HG02571 (cell line): ENCODE results near the gene FSCN2.

Source experiments
- ATAC-seq: cut with Tn5 transposase; IDR thresholded peaks from one replicate; pipeline ENCODE4 v1.9.1; 2021; ENCODE audit warnings: mild to moderate bottlenecking, moderate library complexity; ENCODE audit not compliant: unreplicated experiment

Gene FSCN2

DNA sequence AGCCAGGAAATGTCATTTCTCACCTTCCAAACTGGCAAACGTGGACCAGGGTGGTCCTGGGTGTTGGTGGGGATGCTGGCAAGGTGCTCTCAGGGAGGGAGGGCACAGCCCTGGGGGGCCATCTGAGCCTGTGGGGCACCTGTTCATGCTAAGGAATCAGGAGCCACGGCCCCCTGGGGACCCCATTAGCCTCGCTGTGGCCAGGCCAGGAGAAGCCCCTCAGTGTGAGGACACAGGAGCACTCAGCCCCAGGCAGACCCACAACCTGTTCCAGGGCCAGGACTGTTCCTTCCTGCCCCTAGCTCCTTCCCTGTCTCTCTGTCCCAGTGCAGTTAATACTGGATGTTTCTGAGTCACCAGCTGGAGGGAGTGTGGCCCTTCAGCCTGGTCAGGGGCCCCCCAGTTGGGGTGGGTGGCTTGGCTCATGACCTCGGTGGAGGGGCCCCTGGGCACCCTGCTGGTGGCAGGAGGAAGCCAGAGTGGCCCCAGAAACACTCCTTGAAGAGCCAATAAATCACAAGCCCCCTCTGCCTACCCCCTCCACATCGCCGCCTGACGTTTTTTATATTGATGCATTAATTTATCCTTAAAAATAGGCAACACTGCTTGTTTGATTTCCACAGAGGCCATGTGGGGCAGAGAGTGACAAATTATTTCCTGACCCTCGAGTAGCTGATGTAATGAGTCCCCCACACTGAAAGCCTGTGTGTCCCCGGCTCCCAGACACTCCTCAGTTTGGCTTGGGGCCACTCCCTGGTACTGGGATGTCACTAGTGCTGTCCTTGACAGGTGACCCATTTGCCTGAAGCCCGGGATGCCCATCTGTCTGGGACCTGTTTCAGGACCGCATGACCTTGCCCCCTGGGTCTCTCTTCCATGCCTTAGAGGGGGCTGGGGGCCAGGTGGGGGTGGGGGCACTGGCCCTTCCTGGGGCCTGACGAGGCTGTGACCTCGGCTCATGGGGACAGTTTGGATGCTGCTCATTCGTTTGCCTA lies 37.9 kb upstream of the FSCN2 start:
- no peak for ATAC-seq

DNA sequence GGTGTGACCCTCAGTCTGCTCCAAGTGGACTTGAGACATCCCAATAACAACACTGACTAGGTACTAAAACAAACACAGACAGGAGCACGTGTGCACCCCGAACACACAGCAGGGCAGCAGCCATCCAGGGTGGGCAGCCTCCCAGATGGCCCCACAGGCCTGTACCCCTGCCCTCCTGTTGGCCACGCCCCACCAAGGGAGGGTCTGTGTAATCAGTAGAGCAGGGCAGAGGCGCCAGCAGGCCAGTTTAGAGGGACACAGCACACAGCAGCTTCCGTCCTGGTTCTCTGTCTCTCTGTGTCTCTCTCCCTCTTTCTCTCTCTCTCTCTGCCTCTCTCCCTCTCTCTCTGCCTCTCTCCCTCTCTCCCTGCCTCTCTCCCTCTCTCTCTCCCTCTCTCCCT lies 37.0 kb upstream of the FSCN2 start:
- no peak for ATAC-seq

DNA sequence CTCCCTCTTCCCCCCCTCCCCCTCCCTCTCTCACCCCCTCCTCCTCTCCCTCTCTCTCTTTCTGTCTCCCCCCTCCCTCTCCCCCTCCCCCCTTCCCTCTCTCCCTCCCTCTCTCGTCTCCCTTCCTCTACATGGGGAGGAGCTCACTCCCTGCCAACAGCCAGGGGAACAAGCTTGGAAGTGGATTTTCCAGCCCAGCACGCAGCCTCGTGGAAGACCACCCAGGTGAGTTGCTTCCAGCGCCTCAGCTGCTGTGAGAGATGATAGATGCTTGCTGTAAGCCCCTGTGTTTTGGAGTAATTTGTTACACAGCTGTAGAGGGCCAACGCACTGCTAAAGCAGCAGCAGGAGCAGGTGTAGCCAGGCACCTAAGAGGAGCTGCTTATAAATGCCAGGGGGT lies 36.4 kb upstream of the FSCN2 start:
- no peak for ATAC-seq

DNA sequence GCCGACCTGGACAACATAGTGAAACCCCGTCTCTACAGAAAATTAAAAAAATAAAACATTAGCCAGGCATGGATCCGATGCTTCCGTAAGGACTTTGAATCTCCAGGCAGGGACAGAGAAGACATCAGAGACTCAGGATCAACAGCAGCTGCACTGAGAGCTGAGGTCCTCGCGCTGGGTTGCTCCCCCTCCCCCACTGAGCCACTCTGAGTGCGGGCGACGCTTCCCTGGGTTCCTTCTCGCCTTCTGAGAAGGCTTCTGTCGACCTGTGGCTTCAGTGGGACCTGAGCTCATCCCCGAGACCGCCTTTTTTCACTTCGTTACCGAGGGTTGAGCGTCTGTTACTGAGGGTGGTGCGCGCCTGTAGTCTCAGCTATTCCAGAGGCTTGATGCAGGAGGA lies 36.0 kb upstream of the FSCN2 start:
- ATAC-seq = no peak

DNA sequence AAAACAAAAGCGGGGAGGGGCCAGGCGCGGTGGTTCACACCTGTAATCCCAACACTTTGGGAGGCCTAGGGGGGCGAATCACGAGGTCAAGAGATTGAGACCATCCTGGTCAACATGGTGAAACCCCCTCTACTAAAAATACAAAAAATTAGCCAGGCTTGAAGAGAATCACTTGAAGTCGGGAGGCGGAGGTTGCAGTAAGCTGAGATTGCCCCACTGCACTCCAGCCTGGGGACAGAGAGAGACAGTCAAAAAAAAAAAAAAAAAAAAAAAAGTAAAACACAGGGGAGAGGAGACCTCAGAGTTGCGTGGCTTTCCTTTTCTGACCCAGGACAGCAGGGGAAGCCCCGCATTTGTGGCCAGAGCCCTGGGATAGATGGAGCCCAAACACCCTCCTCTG lies 35.5 kb upstream of the FSCN2 start:
- ATAC-seq = no peak

DNA sequence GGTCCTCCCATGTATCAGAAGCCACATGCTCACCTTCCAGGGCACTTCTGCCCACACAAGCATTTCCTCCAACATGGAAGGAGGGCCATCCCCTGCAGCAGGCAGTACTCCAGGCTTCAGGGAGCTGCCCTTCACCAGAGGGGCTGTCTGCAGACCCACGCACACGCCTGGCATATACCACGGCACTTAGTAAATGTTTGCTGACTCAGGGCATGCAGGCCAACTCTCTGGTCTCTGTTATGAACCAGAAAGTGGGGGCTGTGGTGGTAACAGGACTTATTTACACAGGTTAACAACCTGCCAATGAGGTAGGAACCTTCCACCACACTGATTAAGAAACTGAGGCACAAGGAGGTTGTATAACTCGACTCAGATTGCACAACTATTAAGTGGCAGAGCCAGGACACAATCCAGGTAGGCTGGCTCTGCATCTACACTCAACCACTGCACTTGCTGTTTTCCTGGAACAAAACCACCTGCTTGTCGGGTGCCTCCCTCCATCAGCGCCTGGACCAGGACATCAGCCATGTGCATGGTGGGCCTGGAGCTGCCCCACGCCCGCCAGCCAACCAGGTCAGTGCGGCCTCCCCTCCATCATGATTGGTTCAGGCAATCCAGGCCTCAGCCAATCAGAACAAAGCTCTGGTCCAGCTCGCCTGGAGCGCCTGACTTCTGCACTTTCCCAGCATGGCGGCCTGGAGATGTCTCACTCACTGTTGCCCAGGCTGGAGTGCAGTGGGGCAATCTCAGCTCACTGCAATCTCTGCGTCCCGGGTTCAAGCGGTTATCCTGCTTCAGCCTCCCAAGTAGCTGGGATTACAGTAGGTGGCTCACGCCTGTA lies 34.8 kb upstream of the FSCN2 start:
- no peak for ATAC-seq

DNA sequence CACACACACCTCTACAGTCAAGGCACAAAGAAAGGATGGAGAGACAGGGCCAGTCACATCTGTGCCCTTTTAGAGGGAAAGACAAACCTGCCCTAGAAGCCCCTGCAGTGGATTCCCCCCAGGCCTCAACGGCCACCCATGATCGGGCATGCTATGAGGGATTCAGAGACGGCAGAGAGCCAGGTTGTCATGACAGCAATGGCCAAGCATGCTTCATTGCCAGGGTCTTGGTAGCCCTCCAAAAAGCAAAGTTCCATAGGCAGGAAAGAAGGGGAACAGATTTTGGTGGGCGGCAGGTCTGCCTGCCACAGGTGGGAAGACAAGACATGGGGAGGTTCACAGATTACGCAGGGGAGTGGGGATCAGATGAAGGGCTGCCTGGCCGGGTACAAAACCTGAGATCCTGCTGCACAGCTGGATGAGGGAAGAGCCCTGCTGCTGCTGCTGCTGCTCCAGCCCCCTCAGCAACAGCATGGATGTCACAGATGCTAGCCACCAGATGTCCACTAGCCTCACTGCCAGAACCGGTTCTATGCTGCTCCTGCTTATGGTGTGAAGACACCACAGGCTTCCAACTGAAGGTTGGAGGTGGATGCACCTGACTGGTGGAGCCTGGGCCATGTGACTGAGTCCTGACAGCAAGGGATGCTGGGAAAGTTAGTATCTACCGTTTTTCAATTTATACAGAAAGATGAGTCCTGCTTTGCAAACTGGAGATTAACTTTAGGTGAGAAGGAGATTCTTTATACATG lies 33.4 kb upstream of the FSCN2 start:
- no peak for ATAC-seq

DNA sequence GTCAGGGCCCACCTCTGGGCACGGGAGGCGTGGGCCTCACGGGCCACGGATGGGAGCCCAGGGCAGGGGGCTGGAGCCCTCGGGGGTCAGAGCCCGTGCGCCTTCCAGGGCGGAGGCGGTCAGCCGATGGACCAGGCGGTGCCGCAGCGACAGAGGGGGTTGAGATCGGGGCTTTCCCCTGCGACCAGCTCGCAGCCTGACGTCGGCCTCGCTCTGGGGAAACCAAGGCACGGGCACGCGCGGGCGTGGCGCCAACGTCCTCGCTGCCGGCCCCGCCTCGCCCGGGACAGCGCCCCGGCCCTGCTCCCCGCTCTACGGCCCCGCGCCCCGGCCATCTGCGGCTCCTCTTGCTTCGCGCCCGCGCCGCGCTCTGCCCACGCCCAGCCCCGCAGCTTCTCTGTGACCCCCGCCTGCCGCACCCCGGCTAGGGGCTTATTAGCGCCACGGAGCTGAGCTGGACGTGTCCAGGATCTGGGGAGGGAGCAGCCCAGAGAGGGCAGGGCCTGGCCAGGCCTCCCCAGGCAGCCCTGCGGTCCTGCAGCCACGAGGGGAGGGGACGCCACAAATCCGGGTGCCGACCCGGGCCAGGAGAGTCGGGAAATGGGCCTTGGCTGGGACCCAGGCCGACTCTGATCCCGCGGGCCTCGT lies 29.1 kb upstream of the FSCN2 start:
- no peak for ATAC-seq

DNA sequence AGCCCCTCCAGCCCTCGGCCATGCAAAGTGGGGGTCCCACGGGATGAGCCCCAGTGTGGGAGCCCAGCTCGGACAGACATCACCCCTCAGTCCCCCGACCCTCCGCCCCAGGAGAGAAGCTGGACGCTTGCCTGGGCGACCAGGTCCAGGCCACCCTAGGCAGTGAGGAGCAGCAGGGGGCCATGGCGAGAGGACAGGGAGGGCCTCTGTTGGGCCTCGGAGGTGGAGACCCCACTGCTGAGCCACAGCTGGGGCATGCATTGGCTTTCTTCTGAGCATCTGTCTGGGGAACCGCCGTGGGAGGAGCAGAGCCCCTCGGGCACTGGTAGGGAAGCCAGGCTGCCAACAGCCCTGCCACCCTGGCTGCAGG lies 28.6 kb upstream of the FSCN2 start:
- no peak for ATAC-seq

DNA sequence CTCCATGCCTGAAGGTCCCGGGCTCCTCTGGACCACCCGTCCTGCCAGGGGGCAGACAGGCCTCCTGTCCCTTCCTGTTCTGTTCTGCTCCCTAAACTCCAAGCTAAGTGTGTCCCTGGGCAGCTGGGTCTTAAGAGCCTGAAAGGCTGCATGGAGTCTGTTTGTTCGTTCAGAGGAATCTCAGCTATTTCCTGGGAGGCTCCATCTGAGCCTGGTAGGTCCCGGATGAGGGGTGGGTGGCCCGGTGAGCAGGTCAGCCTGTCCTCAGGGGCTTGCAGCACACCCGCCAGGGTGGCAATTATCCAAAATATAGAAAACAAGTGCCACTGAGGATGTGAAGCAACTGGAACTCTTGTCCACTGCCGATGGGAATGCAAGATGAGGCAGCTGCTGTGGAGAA lies 28.1 kb upstream of the FSCN2 start:
- ATAC-seq = no peak

DNA sequence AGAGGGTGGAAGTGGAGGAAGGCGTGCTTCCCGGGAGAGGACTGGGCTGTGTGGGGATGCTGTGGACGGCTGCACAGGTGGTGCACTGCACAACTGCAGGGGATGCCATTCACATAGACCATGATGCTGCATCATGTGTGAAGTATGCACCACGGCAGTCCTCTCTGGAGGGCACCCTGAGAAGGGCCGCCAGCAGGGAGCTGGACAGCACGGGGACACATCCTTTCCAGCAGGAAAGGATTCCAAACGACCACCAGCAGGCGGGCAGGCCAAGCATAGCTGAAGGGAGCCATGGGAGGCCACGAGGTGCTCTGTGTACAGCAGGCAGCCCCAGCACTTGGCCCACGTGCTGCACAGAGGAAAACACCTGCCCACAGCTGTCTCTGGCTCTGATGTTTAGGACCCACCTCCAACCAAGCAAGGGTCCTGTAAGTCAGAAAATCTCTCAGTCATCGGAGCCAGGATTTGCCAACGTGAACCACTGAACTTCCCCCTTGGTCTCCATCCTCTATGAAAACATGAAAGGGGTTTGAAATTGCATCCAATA lies 25.6 kb upstream of the FSCN2 start:
- ATAC-seq = no peak

DNA sequence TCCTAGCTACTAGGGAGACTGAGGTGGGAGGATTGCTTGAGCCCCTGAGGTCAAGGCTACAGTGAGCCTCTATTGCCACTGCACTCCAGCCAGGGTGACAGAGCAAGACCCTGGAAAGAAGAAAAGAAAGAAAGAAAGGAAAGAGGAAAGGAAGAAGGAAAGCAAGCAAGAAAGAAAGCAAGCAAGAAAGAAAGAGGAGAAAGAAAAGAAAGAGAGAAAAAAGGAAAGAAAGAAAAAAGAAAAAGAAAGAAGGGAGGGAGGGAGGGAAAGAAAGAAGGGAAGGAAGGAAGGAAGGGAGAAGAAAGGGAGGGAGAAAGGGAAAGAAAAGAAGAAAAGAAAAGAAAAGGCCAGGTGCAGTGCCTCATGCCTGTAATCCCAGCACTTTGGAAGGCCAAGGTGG lies 24.6 kb upstream of the FSCN2 start:
- no peak for ATAC-seq

DNA sequence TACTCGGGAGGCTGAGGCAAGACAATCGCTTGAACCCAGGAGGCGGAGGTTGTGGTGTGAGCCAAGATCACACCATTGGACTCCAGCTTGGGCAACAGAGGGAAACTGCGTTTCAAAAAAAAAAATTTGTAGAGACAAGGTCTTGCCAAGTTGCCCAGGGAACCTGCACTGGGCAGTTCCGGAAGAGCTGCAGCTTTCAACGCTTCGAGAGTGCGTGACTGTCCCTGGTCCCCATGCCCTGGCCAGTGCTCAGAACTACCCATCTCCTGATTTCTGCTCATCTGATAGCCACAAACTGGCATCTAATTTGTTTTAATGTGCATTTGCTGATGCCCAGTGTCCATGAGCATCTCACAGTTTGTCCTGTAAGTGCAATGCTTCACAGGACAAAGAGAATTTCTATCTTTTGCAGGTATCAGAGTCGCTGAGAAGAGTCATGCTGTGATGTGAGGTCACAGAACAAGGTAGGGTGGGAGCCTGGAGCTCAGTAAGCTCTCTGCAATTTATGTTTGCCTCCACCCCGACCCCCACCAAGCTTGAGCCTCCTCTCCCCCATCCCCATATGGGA lies 19.5 kb upstream of the FSCN2 start:
- ATAC-seq = no peak

DNA sequence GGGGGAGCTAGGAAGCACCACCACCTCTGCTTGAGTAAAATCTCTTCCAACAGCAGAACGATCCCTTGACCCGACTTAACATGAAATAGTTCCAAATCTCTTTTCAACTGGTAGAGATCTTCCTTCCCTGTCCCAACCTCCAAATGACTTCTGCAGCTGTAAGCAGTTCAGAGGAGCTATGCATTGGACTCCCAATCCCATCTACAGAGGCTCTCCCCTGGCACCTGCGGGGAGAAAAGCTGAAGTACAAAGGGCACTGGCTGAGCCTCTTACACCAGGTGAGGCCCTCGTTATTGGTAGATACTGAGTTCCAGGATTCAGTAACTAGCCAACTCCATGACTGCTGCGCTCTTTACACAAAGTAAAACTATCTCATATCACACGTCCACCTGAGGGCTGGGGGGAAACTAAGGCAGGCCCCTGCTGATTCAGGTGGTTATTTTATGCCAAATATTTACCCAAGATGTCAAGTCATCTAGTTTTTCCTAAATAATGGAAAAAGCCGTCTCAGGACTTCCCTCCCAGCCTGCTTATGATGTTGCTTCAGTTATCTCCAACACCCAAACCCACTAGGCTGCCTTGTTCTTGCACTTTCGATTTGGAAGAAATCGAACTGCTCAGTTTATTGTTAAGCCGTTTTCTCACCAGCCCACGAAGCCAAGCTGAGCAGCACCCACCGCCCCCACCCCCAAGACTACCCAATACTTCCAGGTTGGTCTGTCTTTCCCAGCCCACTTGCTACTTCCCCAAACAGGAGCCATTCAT lies 18.8 kb upstream of the FSCN2 start:
- no peak for ATAC-seq

DNA sequence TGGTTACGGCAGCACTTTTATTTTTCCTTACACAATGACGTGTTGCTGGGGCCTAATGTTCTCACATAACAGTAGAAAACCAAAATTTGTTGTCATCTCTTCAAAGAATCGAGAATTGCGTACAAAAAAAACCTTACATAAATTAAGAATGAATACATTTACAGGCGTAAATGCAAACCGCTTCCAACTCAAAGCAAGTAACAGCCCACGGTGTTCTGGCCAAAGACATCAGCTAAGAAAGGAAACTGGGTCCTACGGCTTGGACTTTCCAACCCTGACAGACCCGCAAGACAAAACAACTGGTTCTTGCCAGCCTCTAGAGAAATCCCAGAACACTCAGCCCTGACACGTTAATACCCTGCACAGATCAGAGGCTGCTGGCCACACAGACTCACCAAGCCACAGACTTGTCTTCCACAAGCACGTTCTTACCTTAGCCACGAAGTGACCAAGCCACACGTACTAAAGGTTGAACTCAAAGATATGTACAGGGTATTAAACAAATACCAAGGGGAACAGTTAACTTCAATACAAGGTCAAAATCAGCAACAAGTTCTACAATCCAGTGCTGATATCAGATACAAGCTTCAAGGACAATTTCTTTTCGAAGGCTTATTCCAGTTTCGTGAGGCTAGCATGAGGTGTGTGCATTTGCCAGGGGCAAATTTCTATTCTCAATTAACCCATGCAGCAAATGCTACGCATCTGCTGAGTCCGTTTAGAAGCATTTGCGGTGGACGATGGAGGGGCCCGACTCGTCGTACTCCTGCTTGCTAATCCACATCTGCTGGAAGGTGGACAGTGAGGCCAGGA lies 18.0 kb upstream of the FSCN2 start:
- no peak for ATAC-seq

DNA sequence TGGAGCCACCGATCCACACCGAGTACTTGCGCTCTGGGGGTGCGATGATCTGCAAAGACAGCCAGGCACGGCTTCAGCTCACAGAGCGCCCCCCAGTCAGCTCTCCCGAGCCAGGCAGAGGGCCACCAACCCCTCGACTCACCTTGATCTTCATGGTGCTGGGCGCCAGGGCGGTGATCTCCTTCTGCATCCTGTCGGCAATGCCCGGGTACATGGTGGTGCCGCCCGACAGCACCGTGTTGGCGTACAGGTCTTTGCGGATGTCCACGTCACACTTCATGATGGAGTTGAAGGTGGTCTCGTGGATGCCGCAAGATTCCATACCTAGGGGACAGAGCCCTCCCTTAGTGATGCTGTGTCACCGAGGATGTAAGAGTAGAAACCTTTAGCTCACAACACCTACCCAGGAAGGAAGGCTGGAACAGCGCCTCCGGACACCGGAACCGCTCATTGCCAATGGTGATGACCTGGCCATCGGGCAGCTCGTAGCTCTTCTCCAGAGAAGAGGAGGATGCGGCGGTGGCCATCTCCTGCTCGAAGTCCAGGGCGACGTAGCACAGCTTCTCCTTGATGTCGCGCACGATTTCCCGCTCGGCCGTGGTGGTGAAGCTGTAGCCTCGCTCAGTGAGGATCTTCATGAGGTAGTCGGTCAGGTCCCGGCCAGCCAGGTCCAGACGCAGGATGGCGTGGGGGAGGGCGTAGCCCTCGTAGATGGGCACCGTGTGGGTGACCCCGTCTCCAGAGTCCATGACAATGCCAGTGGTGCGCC lies 17.2 kb upstream of the FSCN2 start:
- ATAC-seq = no peak

DNA sequence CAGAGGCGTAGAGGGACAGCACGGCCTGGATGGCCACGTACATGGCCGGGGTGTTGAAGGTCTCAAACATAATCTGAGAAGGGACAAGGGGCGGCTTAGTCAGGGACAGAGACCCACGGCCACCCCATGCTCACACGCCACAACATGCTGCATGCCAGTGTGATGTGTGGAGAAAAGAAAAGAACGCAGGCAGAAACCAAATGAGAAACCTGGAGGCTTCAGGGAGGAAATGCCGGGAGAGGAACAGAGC lies 16.7 kb upstream of the FSCN2 start:
- no peak for ATAC-seq
